CD14-positive monocyte (primary cell): Measurements from ENCODE around the gene HMHB1. TPM values are rescaled to one million over a fixed set of nuclear protein-coding genes. Genes with fewer than 3 reads are reported as not detected.
A peak's percentile ranks its signal among the peaks of the same experiment; 100 is the strongest.

Experiments
- DNase-seq, 3 donors: peaks; one replicate each; pipeline ENCODE4 v3.0.0-alpha.2; 2011 to 2022
- H2AFZ ChIP-seq: 2 replicates; pipeline ENCODE4 v1.6.0; 2012; ENCODE audit warnings: mild to moderate bottlenecking, low read depth, low read length, inconsistent platforms; ENCODE audit not compliant: insufficient read depth, poor library complexity, severe bottlenecking
- H3K27ac ChIP-seq, 2 donors: 1 replicate in 1 of 2; 2 replicates in 1 of 2; pipeline ENCODE4 v1.5.1; 2012 to 2013; ENCODE audit warnings: low read length in 2 of 2, control low read depth in 1 of 2, inconsistent platforms in 1 of 2, low read depth in 1 of 2, mild to moderate bottlenecking in 1 of 2
- H3K27me3 ChIP-seq, 2 donors: one replicate each; pipeline versions ENCODE4 v1.6.0 to v1.6.1; 2011 to 2013; ENCODE audit warnings: low read length in 2 of 2; ENCODE audit not compliant: control insufficient read depth in 2 of 2, insufficient read depth in 2 of 2
- H3K36me3 ChIP-seq, 2 donors: replicated peaks in 1 of 2; 1 replicate in 1 of 2; 2 replicates in 1 of 2; pipeline versions ENCODE4 v1.5.1 to v1.6.1; 2012 to 2013; ENCODE audit warnings: low read length in 2 of 2, control low read depth in 1 of 2, inconsistent platforms in 1 of 2, mild to moderate bottlenecking in 1 of 2; ENCODE audit not compliant: insufficient read depth in 2 of 2, control insufficient read depth in 1 of 2
- H3K4me1 ChIP-seq, 2 donors: 1 replicate in 1 of 2; 2 replicates in 1 of 2; pipeline versions ENCODE4 v1.5.1 to v1.6.1; 2012 to 2013; ENCODE audit warnings: low read length in 2 of 2, control low read depth in 1 of 2, inconsistent platforms in 1 of 2, mild to moderate bottlenecking in 1 of 2, moderate library complexity in 1 of 2; ENCODE audit not compliant: insufficient read depth in 2 of 2, control insufficient read depth in 1 of 2
- H3K4me2 ChIP-seq: replicated peaks from 2 replicates; pipeline ENCODE3; 2012; ENCODE audit warnings: low read length, moderate library complexity, mild to moderate bottlenecking; ENCODE audit not compliant: poor library complexity, severe bottlenecking; ENCODE audit errors: extremely low read depth
- H3K4me3 ChIP-seq, 3 experiments: fragments of 200-600 bp in 1 of 3; sonication (generic) in 1 of 3; replicated peaks in 1 of 3; 1 replicate in 2 of 3; 2 replicates in 1 of 3; pipeline ENCODE4 v1.5.1; 2011 to 2013; ENCODE audit warnings: low read length in 3 of 3, mild to moderate bottlenecking in 3 of 3, control low read depth in 2 of 3, low read depth in 2 of 3, inconsistent platforms in 1 of 3, moderate library complexity in 1 of 3
- H3K79me2 ChIP-seq: 2 replicates; pipeline ENCODE4 v1.6.0; 2012; ENCODE audit warnings: mild to moderate bottlenecking, control low read depth, inconsistent platforms, low read length, moderate library complexity; ENCODE audit not compliant: insufficient read depth
- H3K9ac ChIP-seq: 2 replicates; pipeline ENCODE4 v1.6.0; 2017; ENCODE audit warnings: low read length, mild to moderate bottlenecking; ENCODE audit not compliant: insufficient read depth, poor library complexity, severe bottlenecking
- H3K9me3 ChIP-seq, 2 donors: replicated peaks in 1 of 2; 1 replicate in 1 of 2; 2 replicates in 1 of 2; pipeline versions ENCODE4 v1.5.1 to v1.6.1; 2012 to 2013; ENCODE audit warnings: low read length in 2 of 2, control low read depth in 1 of 2; ENCODE audit not compliant: control insufficient read depth in 1 of 2, insufficient read depth in 1 of 2
- H4K20me1 ChIP-seq: 2 replicates; pipeline ENCODE4 v1.6.0; 2012; ENCODE audit warnings: mild to moderate bottlenecking, low read length, control low read depth, moderate library complexity; ENCODE audit not compliant: insufficient read depth
- H3K27ac Mint-ChIP-seq, 7 donors: one replicate each; pipeline ENCODE4 v1.8.0; 2020; ENCODE audit warnings: mild to moderate bottlenecking in 7 of 7, mixed read lengths in 7 of 7, moderate library complexity in 6 of 7, inconsistent platforms in 2 of 7
- H3K27me3 Mint-ChIP-seq, 3 donors: one replicate each; pipeline ENCODE4 v1.8.0; 2021 to 2022; ENCODE audit warnings: low read depth in 3 of 3, mild to moderate bottlenecking in 3 of 3, mixed read lengths in 3 of 3, moderate library complexity in 3 of 3, inconsistent platforms in 1 of 3
- H3K36me3 Mint-ChIP-seq, 2 donors: one replicate each; pipeline ENCODE4 v1.8.0; 2020; ENCODE audit warnings: mixed read lengths in 2 of 2, inconsistent platforms in 1 of 2, mild to moderate bottlenecking in 1 of 2
- H3K4me1 Mint-ChIP-seq: one replicate; pipeline ENCODE4 v1.8.0; 2020; ENCODE audit warnings: mild to moderate bottlenecking, mixed read lengths
- H3K4me3 Mint-ChIP-seq, 2 donors: one replicate each; pipeline ENCODE4 v1.8.0; 2020; ENCODE audit warnings: mild to moderate bottlenecking in 2 of 2, mixed read lengths in 2 of 2, moderate library complexity in 1 of 2
- H3K9me3 Mint-ChIP-seq, 7 donors: one replicate each; pipeline ENCODE4 v1.8.0; 2020 to 2022; ENCODE audit warnings: mixed read lengths in 7 of 7, mild to moderate bottlenecking in 6 of 7, moderate library complexity in 6 of 7, inconsistent platforms in 2 of 7
- WGBS: methylation state at CpG from one replicate; pipeline ENCODE4 v1.1.5; 2013; ENCODE audit warnings: missing lambda C conversion rate; ENCODE audit not compliant: insufficient coverage; 5-methylcytosine and 5-hydroxymethylcytosine counted together
- intact Hi-C, 2 donors: fragments of 100-400 bp; cut with micrococcal nuclease; formaldehyde crosslinking; loops; one replicate each; pipeline versions ENCODE4 v1.15.0 to v1.15.1; 2023
- polyA plus RNA-seq, 3 donors: library from polyadenylated mRNA; depleted of rRNA in 1 of 3; unstranded in 2 of 3; stranded (reverse) in 1 of 3; fragments of 300-500 nt in 2 of 3; fragments of >200 nt in 1 of 3; fragmentation: Illumina TruSeq in 2 of 3; gene quantifications; 1 replicate in 2 of 3; 2 replicates in 1 of 3; pipeline ENCODE4 v1.2.3, GENCODE V29; 2012 to 2021
- TF ChIP-seq, protein P1 (sequence below): fragments of 200-600 bp; IDR thresholded peaks from one replicate; pipeline ENCODE4 v1.8.0; 2022; ENCODE audit warnings: antibody characterized with exemption, mild to moderate bottlenecking

HMHB1 gene
- polyA plus RNA-seq, 3 donors = not detected

DNA sequence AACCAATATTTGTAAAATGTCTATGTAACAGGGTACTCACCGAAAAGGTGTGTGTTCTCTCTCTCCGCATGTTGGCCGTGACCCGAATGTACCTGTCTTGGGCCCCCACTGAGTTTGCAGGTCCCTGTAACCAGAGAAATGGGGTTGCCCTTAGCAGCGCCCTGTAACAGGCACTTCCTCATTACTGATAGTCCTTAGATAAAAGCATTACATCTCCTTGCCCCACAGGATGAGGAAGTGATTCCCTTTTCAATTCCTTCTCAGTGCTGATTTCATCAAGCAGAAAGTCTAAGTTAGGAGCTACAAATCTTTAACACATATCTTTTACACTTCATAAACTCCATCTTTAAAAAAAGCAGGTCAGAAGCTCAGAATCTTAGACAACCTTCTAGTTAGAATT is 15.2 kb upstream of the HMHB1 start:
- WGBS = 90% methylated on average over 4 of the region's 5 CpGs

GRCh38 chr5:143800715-143801114 is 11.2 kb upstream of the HMHB1 start:
- no peak for DNase-seq
- peaks cover 24% of the 10 kb centered on the region for H3K4me1 Mint-ChIP-seq
- no peak overlapping the region for H3K4me3 Mint-ChIP-seq
- H4K20me1 ChIP-seq = no peaks in the 10 kb centered on the region
- H3K9ac ChIP-seq = no peak overlapping the region
- H3K9me3 Mint-ChIP-seq = peaks cover 0 to 2% (median 0%) of the 10 kb centered on the region in 7 donors
- TF ChIP-seq, protein P1, sequence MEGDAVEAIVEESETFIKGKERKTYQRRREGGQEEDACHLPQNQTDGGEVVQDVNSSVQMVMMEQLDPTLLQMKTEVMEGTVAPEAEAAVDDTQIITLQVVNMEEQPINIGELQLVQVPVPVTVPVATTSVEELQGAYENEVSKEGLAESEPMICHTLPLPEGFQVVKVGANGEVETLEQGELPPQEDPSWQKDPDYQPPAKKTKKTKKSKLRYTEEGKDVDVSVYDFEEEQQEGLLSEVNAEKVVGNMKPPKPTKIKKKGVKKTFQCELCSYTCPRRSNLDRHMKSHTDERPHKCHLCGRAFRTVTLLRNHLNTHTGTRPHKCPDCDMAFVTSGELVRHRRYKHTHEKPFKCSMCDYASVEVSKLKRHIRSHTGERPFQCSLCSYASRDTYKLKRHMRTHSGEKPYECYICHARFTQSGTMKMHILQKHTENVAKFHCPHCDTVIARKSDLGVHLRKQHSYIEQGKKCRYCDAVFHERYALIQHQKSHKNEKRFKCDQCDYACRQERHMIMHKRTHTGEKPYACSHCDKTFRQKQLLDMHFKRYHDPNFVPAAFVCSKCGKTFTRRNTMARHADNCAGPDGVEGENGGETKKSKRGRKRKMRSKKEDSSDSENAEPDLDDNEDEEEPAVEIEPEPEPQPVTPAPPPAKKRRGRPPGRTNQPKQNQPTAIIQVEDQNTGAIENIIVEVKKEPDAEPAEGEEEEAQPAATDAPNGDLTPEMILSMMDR = no peak
- intact Hi-C loops = no loop called here
- H3K4me1 ChIP-seq = peaks cover 17% of the 10 kb centered on the region in 2 donors
- H3K79me2 ChIP-seq = no peaks in the 10 kb centered on the region
- WGBS = no CpG with 5 or more reads among the region's 2 CpGs
- no peaks in the 10 kb centered on the region for H3K27me3 ChIP-seq
- no peak overlapping the region for H3K27ac ChIP-seq
- peaks cover 0 to 1% (median 0%) of the 10 kb centered on the region in 3 donors for H3K27me3 Mint-ChIP-seq
- no peaks in the 10 kb centered on the region for H3K36me3 Mint-ChIP-seq
- H3K9me3 ChIP-seq = no peaks in the 10 kb centered on the region
- H3K4me2 ChIP-seq = no peak overlapping the region
- no peak overlapping the region for H3K27ac Mint-ChIP-seq
- no peak overlapping the region for H2AFZ ChIP-seq
- H3K4me3 ChIP-seq = no peak overlapping the region
- no peaks in the 10 kb centered on the region for H3K36me3 ChIP-seq

More for the DNA sequence above, 15.2 kb upstream of the HMHB1 start:
- peaks cover 32 to 34% of the 10 kb centered on the region in 2 donors for H3K4me1 ChIP-seq
- peak overlapping the region; percentile 0 for H3K4me2 ChIP-seq
- no peaks in the 10 kb centered on the region for H3K27me3 ChIP-seq
- peaks cover 0 to 2% (median 0%) of the 10 kb centered on the region in 7 donors for H3K9me3 Mint-ChIP-seq
- H3K4me3 ChIP-seq = no peak overlapping the region
- H3K79me2 ChIP-seq = no peaks in the 10 kb centered on the region
- TF ChIP-seq, protein P1 = no peak
- peaks cover 42% of the 10 kb centered on the region for H3K4me1 Mint-ChIP-seq
- H4K20me1 ChIP-seq = no peaks in the 10 kb centered on the region
- intact Hi-C loops = loop anchor here in 1 of 2 donors (10.0 kb wide), 1 partner anchor 362 kb away; no protein-coding TSS in a partner anchor
- no peak overlapping the region for H2AFZ ChIP-seq
- no peaks in the 10 kb centered on the region for H3K36me3 ChIP-seq
- no peaks in the 10 kb centered on the region for H3K9me3 ChIP-seq
- H3K9ac ChIP-seq = no peak overlapping the region
- DNase-seq = peak; percentile 65 to 82 (median 81)
- peak overlapping the region in 4 of 7 donors; percentile 32 to 88 (median 62) for H3K27ac Mint-ChIP-seq
- no peak overlapping the region for H3K27ac ChIP-seq
- no peaks in the 10 kb centered on the region for H3K36me3 Mint-ChIP-seq
- peaks cover 0 to 4% (median 0%) of the 10 kb centered on the region in 3 donors for H3K27me3 Mint-ChIP-seq
- H3K4me3 Mint-ChIP-seq = no peak overlapping the region
